NCI-H510A treated with DMSO at 0.1 percent for 48 hours (cell line): ENCODE results near the gene LPIN1.
"Not testable (repeated sequence)": the region's sequence is repeated elsewhere in the genome, so short reads cannot be mapped to it uniquely, and the experiment has no call there.

Experiments used
- DNase-seq: peaks from one replicate; lab custom pipeline; 2025; lab: John Stamatoyannopoulos, UW

The LPIN1 gene

GRCh38 chr2:11810237-11810977, 64.0 kb downstream of the LPIN1 start:
- no peak for DNase-seq

GRCh38 chr2:11811036-11811654, 64.7 kb downstream of the LPIN1 start:
- no peak for DNase-seq

- no peak for DNase-seq
Measured at GRCh38 chr2:11812466-11813248, 66.2 kb downstream of the LPIN1 start.

GRCh38 chr2:11813345-11813744, 66.9 kb downstream of the LPIN1 start:
- DNase-seq, result not testable (repeated sequence)

GRCh38 chr2:11813951-11814350, 67.5 kb downstream of the LPIN1 start:
- no peak for DNase-seq

- no peak for DNase-seq
Measured at GRCh38 chr2:11814979-11815510, 68.6 kb downstream of the LPIN1 start.

- not testable (repeated sequence) for DNase-seq
Measured at GRCh38 chr2:11816935-11817334, 70.5 kb downstream of the LPIN1 start.

GRCh38 chr2:11819235-11819729, 72.8 kb downstream of the LPIN1 start:
- DNase-seq, result no peak

- no peak for DNase-seq
Measured at GRCh38 chr2:11820650-11821049, 74.2 kb downstream of the LPIN1 start.

- DNase-seq, result no peak
Measured at GRCh38 chr2:11821705-11822104, 75.3 kb downstream of the LPIN1 start.

- not testable (repeated sequence) for DNase-seq
Measured at GRCh38 chr2:11822359-11822745, 75.9 kb downstream of the LPIN1 start.

- DNase-seq, result peak; percentile 22
Measured at GRCh38 chr2:11822746-11823451, 76.5 kb downstream of the LPIN1 start.

- DNase-seq, result no peak
Measured at GRCh38 chr2:11824901-11825828, 78.7 kb downstream of the LPIN1 start.

- DNase-seq, result no peak
Measured at GRCh38 chr2:11827547-11827946, 81.1 kb downstream of the LPIN1 start.

GRCh38 chr2:11828933-11829323, 82.5 kb downstream of the LPIN1 start:
- no peak for DNase-seq

GRCh38 chr2:11829324-11829946, 83.0 kb downstream of the LPIN1 start:
- DNase-seq, result peak; percentile 88

GRCh38 chr2:11829947-11830707, 83.7 kb downstream of the LPIN1 start:
- peak; percentile 89 for DNase-seq

- peak; percentile 65 for DNase-seq
Measured at GRCh38 chr2:11830708-11831301, 84.4 kb downstream of the LPIN1 start.

GRCh38 chr2:11831415-11831814, 85.0 kb downstream of the LPIN1 start:
- DNase-seq, result no peak
